ENCODE measurements around the gene SLC25A22. TPM values are rescaled to one million over a fixed set of nuclear protein-coding genes. Genes with fewer than 3 reads are reported as not detected.

Gene SLC25A22
- polyA plus RNA-seq, 1 donor (not counting 4 experiments of a cell fraction or from before 2014, with no cell fraction given) = 13.5 TPM

DNA sequence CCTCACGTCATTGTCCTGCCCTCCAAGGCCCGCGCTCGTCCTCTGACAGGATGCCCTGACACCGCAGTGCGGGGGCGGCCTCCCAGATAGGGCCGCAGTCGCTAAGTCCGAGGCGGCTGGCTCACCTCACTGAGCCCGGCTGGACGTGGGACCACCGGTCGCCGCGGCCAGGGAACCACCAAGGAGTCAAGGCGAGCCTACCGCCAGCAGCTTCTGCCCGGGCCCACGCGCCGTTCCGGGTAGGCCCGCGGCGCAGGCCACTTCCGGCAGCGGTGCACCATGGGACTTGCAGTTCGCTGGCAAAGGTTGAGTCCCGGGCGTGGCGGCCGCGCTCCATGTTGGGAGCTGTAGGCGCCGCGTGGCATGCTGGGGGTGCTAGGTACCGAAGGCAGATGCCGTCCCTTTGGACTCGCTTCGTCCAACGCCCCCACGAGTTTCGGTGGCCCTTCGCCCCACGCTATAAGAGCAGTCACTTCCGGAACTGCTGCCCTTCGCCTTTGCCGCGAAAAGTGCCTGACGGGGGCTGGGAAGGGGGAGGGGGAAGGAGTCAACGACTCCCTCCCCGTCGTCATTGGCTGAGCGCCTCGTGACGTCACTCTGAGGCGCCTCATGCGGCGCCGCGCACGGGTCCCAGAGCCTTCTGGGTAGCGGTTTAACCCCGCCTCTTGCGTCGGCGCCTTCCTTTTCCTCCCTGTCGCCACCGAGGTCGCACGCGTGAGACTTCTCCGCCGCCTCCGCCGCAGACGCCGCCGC lies 11.4 kb upstream of the SLC25A22 start, which contains the start of gene RPLP2:
Gene RPLP2, plus strand, starts transcription at position 681 of the 753 bp plus-strand sequence. CDS start 268 bp downstream, outside the sequence.
- Histone ChIP-seq H3K79me2 (ENCODE audit: control insufficient read depth, insufficient read depth, low read length) (peaks cover 39% of the 10 kb centered on the region), H3K4me3 (ENCODE audit: control insufficient read depth in 2 of 3, extremely low read depth in 1 of 3, insufficient read depth in 2 of 3, low read depth in 1 of 3, low read length in 3 of 3) (peak within 1 kb of the TSS; percentile 81 to 98 (median 98)), H3K27ac (ENCODE audit: control insufficient read depth, insufficient read depth, low read length) (peak within 1 kb of the TSS; percentile 95), H2AFZ (ENCODE audit: control insufficient read depth, low read length) (peak within 1 kb of the TSS; percentile 99), H3K4me1 (ENCODE audit: control insufficient read depth, extremely low read depth, insufficient read depth, low read length) (peaks cover 25% of the 10 kb centered on the region), H3K9me3 (ENCODE audit: control insufficient read depth, low read depth, low read length) (no peaks in the 10 kb centered on the region), H3K4me2 (ENCODE audit: control insufficient read depth, extremely low read depth, insufficient read depth, low read depth, low read length) (peak within 1 kb of the TSS; percentile 99), H3K9ac (ENCODE audit: control insufficient read depth, extremely low read depth, insufficient read depth, low read length) (peak within 1 kb of the TSS; percentile 96), H3K27me3 (ENCODE audit: control insufficient read depth, extremely low read depth, insufficient read depth, low read length) (no peaks in the 10 kb centered on the region), H3K36me3 (ENCODE audit: control insufficient read depth in 2 of 2, extremely low read depth in 1 of 2, insufficient read depth in 2 of 2, low read length in 2 of 2) (peaks cover 25 to 31% of the 10 kb centered on the region in 2 experiments), H4K20me1 (ENCODE audit: control insufficient read depth, extremely low read depth, insufficient read depth, low read length) (peaks cover 19% of the 10 kb centered on the region), H3K9me1 (ENCODE audit: control insufficient read depth, extremely low read depth, insufficient read depth, low read length) (no peaks in the 10 kb centered on the region)
- dilution Hi-C loops (cut with MboI; ENCODE audit: extremely low pct_ligation_motif_present, low sequenced_read_pairs) = no loop called here
- TF ChIP-seq CTCF (optimal IDR thresholded peaks at IDR 0.05 in 1 of 3, IDR thresholded peaks at IDR 0.05 in 1 of 3, conservative IDR thresholded peaks at IDR 0.05 in 1 of 3; ENCODE audit: extremely low read depth in 1 of 3, insufficient read depth in 2 of 3, low read length in 3 of 3) (no peak), EZH2 (IDR thresholded peaks at IDR 0.05; ENCODE audit: low read length) (no peak)
- DNase-seq (ENCODE audit: low read depth, low spot score) (peak; percentile 66), FAIRE-seq (peak; percentile 36)

GRCh38 chr11:808427-809286 lies 10.6 kb upstream of the SLC25A22 start:
- peak overlapping the region; percentile 99 for H2AFZ ChIP-seq (ENCODE audit: control insufficient read depth, low read length)
- H3K4me1 ChIP-seq (ENCODE audit: control insufficient read depth, extremely low read depth, insufficient read depth, low read length) = peaks cover 33% of the 10 kb centered on the region
- no peak for TF ChIP-seq CTCF (optimal IDR thresholded peaks at IDR 0.05 in 1 of 3, IDR thresholded peaks at IDR 0.05 in 1 of 3, conservative IDR thresholded peaks at IDR 0.05 in 1 of 3; ENCODE audit: extremely low read depth in 1 of 3, insufficient read depth in 2 of 3, low read length in 3 of 3)
- no peak for TF ChIP-seq EZH2 (IDR thresholded peaks at IDR 0.05; ENCODE audit: low read length)
- no peak for DNase-seq (ENCODE audit: low read depth, low spot score)
- no peaks in the 10 kb centered on the region for H3K9me3 ChIP-seq (ENCODE audit: control insufficient read depth, low read depth, low read length)
- H3K4me3 ChIP-seq (ENCODE audit: control insufficient read depth in 2 of 3, extremely low read depth in 1 of 3, insufficient read depth in 2 of 3, low read depth in 1 of 3, low read length in 3 of 3) = peak overlapping the region; percentile 81 to 98 (median 98)
- H3K27me3 ChIP-seq (ENCODE audit: control insufficient read depth, extremely low read depth, insufficient read depth, low read length) = no peaks in the 10 kb centered on the region
- no peak for FAIRE-seq
- peak overlapping the region; percentile 99 for H3K4me2 ChIP-seq (ENCODE audit: control insufficient read depth, extremely low read depth, insufficient read depth, low read depth, low read length)
- peaks cover 22 to 28% of the 10 kb centered on the region in 2 experiments for H3K36me3 ChIP-seq (ENCODE audit: control insufficient read depth in 2 of 2, extremely low read depth in 1 of 2, insufficient read depth in 2 of 2, low read length in 2 of 2)
- peaks cover 19% of the 10 kb centered on the region for H4K20me1 ChIP-seq (ENCODE audit: control insufficient read depth, extremely low read depth, insufficient read depth, low read length)
- H3K79me2 ChIP-seq (ENCODE audit: control insufficient read depth, insufficient read depth, low read length) = peaks cover 39% of the 10 kb centered on the region
- peak overlapping the region; percentile 96 for H3K9ac ChIP-seq (ENCODE audit: control insufficient read depth, extremely low read depth, insufficient read depth, low read length)
- no peaks in the 10 kb centered on the region for H3K9me1 ChIP-seq (ENCODE audit: control insufficient read depth, extremely low read depth, insufficient read depth, low read length)
- dilution Hi-C loops (cut with MboI; ENCODE audit: extremely low pct_ligation_motif_present, low sequenced_read_pairs) = no loop called here
- H3K27ac ChIP-seq (ENCODE audit: control insufficient read depth, insufficient read depth, low read length) = peak overlapping the region; percentile 95
